Measurements from ENCODE around the gene ERMAP. TPM values are rescaled to one million over a fixed set of nuclear protein-coding genes. Genes with fewer than 3 reads are reported as not detected.

ERMAP gene
- total RNA-seq, 1 donor: 21.7 TPM

GRCh38 chr1:42841010-42841409, 24.1 kb downstream of the ERMAP start:
- Histone ChIP-seq H3K79me2 (ENCODE audit: insufficient read depth, low read length) (no peaks in the 10 kb centered on the region), H4K20me1 (ENCODE audit: insufficient read depth, low read length) (no peaks in the 10 kb centered on the region), H3K4me3 (ENCODE audit: insufficient read depth, low read length) (no peak overlapping the region), H3K27me3 (ENCODE audit: insufficient read depth, low read length) (no peaks in the 10 kb centered on the region), H3K4me1 (ENCODE audit: insufficient read depth, low read length) (peaks cover 11% of the 10 kb centered on the region), H2AFZ (ENCODE audit: low read length) (no peak overlapping the region), H3K36me3 (ENCODE audit: insufficient read depth, low read length) (peaks cover 11% of the 10 kb centered on the region), H3K9me3 (ENCODE audit: low read depth, low read length) (no peaks in the 10 kb centered on the region), H3K4me2 (ENCODE audit: insufficient read depth, low read length) (no peak overlapping the region), H3K27ac (ENCODE audit: low read depth, low read length) (no peak overlapping the region)
- no peak for DNase-seq (ENCODE audit: insufficient read length, low spot score, missing footprints)
- TF ChIP-seq, protein P1, sequence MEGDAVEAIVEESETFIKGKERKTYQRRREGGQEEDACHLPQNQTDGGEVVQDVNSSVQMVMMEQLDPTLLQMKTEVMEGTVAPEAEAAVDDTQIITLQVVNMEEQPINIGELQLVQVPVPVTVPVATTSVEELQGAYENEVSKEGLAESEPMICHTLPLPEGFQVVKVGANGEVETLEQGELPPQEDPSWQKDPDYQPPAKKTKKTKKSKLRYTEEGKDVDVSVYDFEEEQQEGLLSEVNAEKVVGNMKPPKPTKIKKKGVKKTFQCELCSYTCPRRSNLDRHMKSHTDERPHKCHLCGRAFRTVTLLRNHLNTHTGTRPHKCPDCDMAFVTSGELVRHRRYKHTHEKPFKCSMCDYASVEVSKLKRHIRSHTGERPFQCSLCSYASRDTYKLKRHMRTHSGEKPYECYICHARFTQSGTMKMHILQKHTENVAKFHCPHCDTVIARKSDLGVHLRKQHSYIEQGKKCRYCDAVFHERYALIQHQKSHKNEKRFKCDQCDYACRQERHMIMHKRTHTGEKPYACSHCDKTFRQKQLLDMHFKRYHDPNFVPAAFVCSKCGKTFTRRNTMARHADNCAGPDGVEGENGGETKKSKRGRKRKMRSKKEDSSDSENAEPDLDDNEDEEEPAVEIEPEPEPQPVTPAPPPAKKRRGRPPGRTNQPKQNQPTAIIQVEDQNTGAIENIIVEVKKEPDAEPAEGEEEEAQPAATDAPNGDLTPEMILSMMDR (IDR thresholded peaks at IDR 0.05; ENCODE audit: extremely low read depth, low read depth, low read length): no peak

- H2AFZ ChIP-seq (ENCODE audit: low read length): no peak overlapping the region
- H3K79me2 ChIP-seq (ENCODE audit: insufficient read depth, low read length): peaks cover 1% of the 10 kb centered on the region
- no peaks in the 10 kb centered on the region for H4K20me1 ChIP-seq (ENCODE audit: insufficient read depth, low read length)
- H3K27ac ChIP-seq (ENCODE audit: low read depth, low read length): no peak overlapping the region
- H3K4me2 ChIP-seq (ENCODE audit: insufficient read depth, low read length): no peak overlapping the region
- peaks cover 11% of the 10 kb centered on the region for H3K36me3 ChIP-seq (ENCODE audit: insufficient read depth, low read length)
- H3K27me3 ChIP-seq (ENCODE audit: insufficient read depth, low read length): no peaks in the 10 kb centered on the region
- H3K4me1 ChIP-seq (ENCODE audit: insufficient read depth, low read length): peaks cover 11% of the 10 kb centered on the region
- no peaks in the 10 kb centered on the region for H3K9me3 ChIP-seq (ENCODE audit: low read depth, low read length)
- no peak overlapping the region for H3K4me3 ChIP-seq (ENCODE audit: insufficient read depth, low read length)
- DNase-seq (ENCODE audit: insufficient read length, low spot score, missing footprints): no peak
- TF ChIP-seq, protein P1 (IDR thresholded peaks at IDR 0.05; ENCODE audit: extremely low read depth, low read depth, low read length): no peak
Observed at GRCh38 chr1:42841440-42842147, 24.7 kb downstream of the ERMAP start.

DNA sequence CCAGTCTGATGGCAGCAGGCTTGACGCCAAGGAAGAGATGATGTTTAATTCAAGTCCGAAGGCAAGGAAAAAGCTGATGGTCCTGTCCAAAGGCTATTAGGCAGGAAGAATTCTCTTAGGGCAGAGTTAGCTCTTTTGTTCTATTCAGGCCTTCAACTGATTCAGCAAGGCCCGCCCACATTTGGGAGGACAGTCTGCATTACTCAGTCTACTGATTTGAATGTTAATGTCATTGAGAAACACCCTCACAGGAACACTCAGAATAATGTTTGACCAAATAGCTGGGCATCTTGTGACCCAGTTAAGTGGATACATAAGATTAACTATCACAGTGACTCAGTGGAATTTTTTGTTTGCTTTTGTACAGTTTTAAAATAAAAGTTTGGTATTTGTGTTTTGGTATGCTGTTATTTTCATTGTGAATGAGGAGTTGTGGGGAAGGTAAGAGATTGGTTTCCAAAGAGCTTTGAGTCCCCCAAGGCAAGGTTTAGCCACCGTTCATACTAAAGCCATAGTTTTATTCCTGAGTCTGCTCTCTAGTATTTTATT, 27.7 kb downstream of the ERMAP start:
- Histone ChIP-seq H2AFZ (ENCODE audit: low read length) (peak overlapping the region; percentile 24), H3K9me3 (ENCODE audit: low read depth, low read length) (no peaks in the 10 kb centered on the region), H3K27me3 (ENCODE audit: insufficient read depth, low read length) (no peaks in the 10 kb centered on the region), H4K20me1 (ENCODE audit: insufficient read depth, low read length) (peaks cover 4% of the 10 kb centered on the region), H3K79me2 (ENCODE audit: insufficient read depth, low read length) (peaks cover 16% of the 10 kb centered on the region), H3K4me3 (ENCODE audit: insufficient read depth, low read length) (no peak overlapping the region), H3K27ac (ENCODE audit: low read depth, low read length) (no peak overlapping the region), H3K4me2 (ENCODE audit: insufficient read depth, low read length) (no peak overlapping the region), H3K36me3 (ENCODE audit: insufficient read depth, low read length) (peaks cover 17% of the 10 kb centered on the region), H3K4me1 (ENCODE audit: insufficient read depth, low read length) (peaks cover 22% of the 10 kb centered on the region)
- TF ChIP-seq, protein P1 (IDR thresholded peaks at IDR 0.05; ENCODE audit: extremely low read depth, low read depth, low read length): no peak
- DNase-seq (ENCODE audit: insufficient read length, low spot score, missing footprints): no peak

GRCh38 chr1:42845193-42845592, 28.3 kb downstream of the ERMAP start:
- H3K4me2 ChIP-seq (ENCODE audit: insufficient read depth, low read length): peak overlapping the region; percentile 95

More at GRCh38 chr1:42845193-42845592, 28.3 kb downstream of the ERMAP start:
- H2AFZ ChIP-seq (ENCODE audit: low read length): no peak overlapping the region
- peaks cover 22% of the 10 kb centered on the region for H3K4me1 ChIP-seq (ENCODE audit: insufficient read depth, low read length)
- TF ChIP-seq, protein P1 (IDR thresholded peaks at IDR 0.05; ENCODE audit: extremely low read depth, low read depth, low read length): no peak
- no peak overlapping the region for H3K4me3 ChIP-seq (ENCODE audit: insufficient read depth, low read length)
- H3K36me3 ChIP-seq (ENCODE audit: insufficient read depth, low read length): peaks cover 20% of the 10 kb centered on the region
- no peaks in the 10 kb centered on the region for H3K9me3 ChIP-seq (ENCODE audit: low read depth, low read length)
- DNase-seq (ENCODE audit: insufficient read length, low spot score, missing footprints): no peak
- peaks cover 16% of the 10 kb centered on the region for H3K79me2 ChIP-seq (ENCODE audit: insufficient read depth, low read length)
- no peak overlapping the region for H3K27ac ChIP-seq (ENCODE audit: low read depth, low read length)
- peaks cover 4% of the 10 kb centered on the region for H4K20me1 ChIP-seq (ENCODE audit: insufficient read depth, low read length)
- H3K27me3 ChIP-seq (ENCODE audit: insufficient read depth, low read length): no peaks in the 10 kb centered on the region

Data from osteoblast (primary cell).